H1 (cell line): ENCODE results near the gene CLEC3A. TPM values are rescaled to one million over a fixed set of nuclear protein-coding genes. Genes with fewer than 3 reads are reported as not detected.

Experiments used
- CTCF ChIA-PET: fragments of 300-600 bp; sonication (Branson Sonifier 250); formaldehyde crosslinking; loops from one replicate; lab custom pipeline; 2021; ENCODE audit not compliant: partially characterized antibody; lab: Charles Lee
- POLR2A ChIA-PET: fragments of 300-600 bp; sonication (Branson Sonifier 250); formaldehyde crosslinking; loops from one replicate; lab custom pipeline; 2021; ENCODE audit warnings: inconsistent platforms; ENCODE audit not compliant: partially characterized antibody; lab: Charles Lee
- DNase-seq, 2 experiments: peaks; one replicate each; pipeline versions ENCODE4 v3.0.0 to v3.0.0-alpha.2; 2010 to 2022; ENCODE audit warnings: low spot score in 2 of 2, low read depth in 1 of 2, mixed read lengths in 1 of 2
- FAIRE-seq: peaks from 2 replicates; lab custom pipeline; 2011; peaks lifted over from hg19 to GRCh38; lab: Jason Lieb, UNC
- H2AFZ ChIP-seq: 2 replicates; pipeline ENCODE4 v1.8.1; 2012; ENCODE audit warnings: low read length, inconsistent platforms
- H2AK5ac ChIP-seq: 2 replicates; pipeline ENCODE4 v1.6.1; 2013; ENCODE audit warnings: low read depth, low read length
- H2BK120ac ChIP-seq: replicated peaks from 2 replicates; pipeline ENCODE3; 2013; ENCODE audit warnings: low read depth, low read length, inconsistent platforms
- H2BK12ac ChIP-seq: 2 replicates; pipeline ENCODE4 v1.6.1; 2013; ENCODE audit warnings: low read depth, low read length
- H2BK15ac ChIP-seq: 2 replicates; pipeline ENCODE4 v1.6.1; 2013; ENCODE audit warnings: low read length
- H2BK20ac ChIP-seq: 2 replicates; pipeline ENCODE4 v1.6.1; 2013; ENCODE audit warnings: low read length
- H2BK5ac ChIP-seq: 2 replicates; pipeline ENCODE4 v1.6.1; 2013; ENCODE audit warnings: low read depth, low read length
- H3K14ac ChIP-seq: 2 replicates; pipeline ENCODE4 v1.6.1; 2013; ENCODE audit warnings: inconsistent platforms; ENCODE audit not compliant: insufficient read length
- H3K18ac ChIP-seq: 2 replicates; pipeline ENCODE4 v1.6.1; 2013; ENCODE audit warnings: low read length; ENCODE audit errors: extremely low read depth
- H3K23ac ChIP-seq: 2 replicates; pipeline ENCODE4 v1.6.1; 2013; ENCODE audit warnings: inconsistent platforms; ENCODE audit not compliant: insufficient read length
- H3K23me2 ChIP-seq: 2 replicates; pipeline ENCODE4 v1.6.1; 2013; ENCODE audit warnings: low read depth, low read length
- H3K27ac ChIP-seq: 2 replicates; pipeline ENCODE4 v1.6.1; 2011; ENCODE audit warnings: low read depth, low read length, inconsistent platforms
- H3K27me3 ChIP-seq, 4 experiments: replicated peaks in 1 of 4; 1 replicate in 1 of 4; 2 replicates in 3 of 4; pipeline versions ENCODE4 v1.6.1 to v1.8.1; 2011 to 2013; ENCODE audit warnings: low read length in 3 of 4, mild to moderate bottlenecking in 3 of 4, inconsistent platforms in 2 of 4, mixed read lengths in 2 of 4, moderate library complexity in 1 of 4; ENCODE audit not compliant: control insufficient read depth in 3 of 4, insufficient read depth in 3 of 4; ENCODE audit errors: extremely low read depth in 1 of 4
- H3K36me3 ChIP-seq, 4 experiments: 2 replicates each; pipeline versions ENCODE4 v1.6.1 to v1.8.1; 2011 to 2013; ENCODE audit warnings: mild to moderate bottlenecking in 4 of 4, low read length in 3 of 4, moderate library complexity in 2 of 4, control low read depth in 1 of 4, inconsistent platforms in 1 of 4; ENCODE audit not compliant: insufficient read depth in 4 of 4, control insufficient read depth in 2 of 4
- H3K4ac ChIP-seq: replicated peaks from 2 replicates; pipeline ENCODE3; 2013; ENCODE audit warnings: low read length, low read depth, mixed read lengths, inconsistent platforms; ENCODE audit not compliant: insufficient read length
- H3K4me1 ChIP-seq, 4 experiments: replicated peaks in 1 of 4; 1 replicate in 1 of 4; 2 replicates in 3 of 4; pipeline versions ENCODE4 v1.6.1 to v1.8.1; 2011 to 2013; ENCODE audit warnings: low read length in 3 of 4, inconsistent platforms in 2 of 4, mixed read lengths in 1 of 4; ENCODE audit not compliant: insufficient read depth in 4 of 4, control insufficient read depth in 3 of 4
- H3K4me2 ChIP-seq, 2 experiments: 2 replicates each; pipeline versions ENCODE4 v1.6.1 to v1.8.1; 2011 to 2013; ENCODE audit warnings: low read depth in 2 of 2, low read length in 2 of 2, control low read depth in 1 of 2, inconsistent platforms in 1 of 2, mild to moderate bottlenecking in 1 of 2; ENCODE audit not compliant: insufficient read depth in 1 of 2
- H3K4me3 ChIP-seq, 4 experiments: fragments of 200-600, 300-600 bp in 1 of 4; sonication (generic), shearing (Covaris generic), sonication (Bioruptor Twin) in 1 of 4; 2 replicates each; pipeline versions ENCODE4 v1.5.1 to v1.8.1; 2011 to 2016; ENCODE audit warnings: low read length in 4 of 4, low read depth in 3 of 4, control low read depth in 2 of 4, inconsistent platforms in 2 of 4, mild to moderate bottlenecking in 2 of 4, mixed read lengths in 1 of 4, moderate library complexity in 1 of 4; ENCODE audit not compliant: insufficient read depth in 2 of 4; ENCODE audit errors: extremely low read depth in 1 of 4
- H3K56ac ChIP-seq: replicated peaks from 2 replicates; pipeline ENCODE3; 2013; ENCODE audit warnings: low read depth, mild to moderate bottlenecking, mixed read lengths, low read length, inconsistent platforms; ENCODE audit not compliant: insufficient read length
- H3K79me1 ChIP-seq: 2 replicates; pipeline ENCODE4 v1.6.1; 2013; ENCODE audit warnings: low read depth, low read length, control low read depth
- H3K79me2 ChIP-seq, 2 experiments: 2 replicates each; pipeline versions ENCODE4 v1.6.1 to v1.8.1; 2012 to 2013; ENCODE audit warnings: low read length in 2 of 2, mild to moderate bottlenecking in 2 of 2, inconsistent platforms in 1 of 2; ENCODE audit not compliant: insufficient read depth in 2 of 2, control insufficient read depth in 1 of 2
- H3K9ac ChIP-seq, 4 experiments: replicated peaks in 1 of 4; 1 replicate in 1 of 4; 2 replicates in 3 of 4; pipeline versions ENCODE4 v1.6.1 to v1.8.1; 2011 to 2013; ENCODE audit warnings: low read depth in 3 of 4, low read length in 3 of 4, control low read depth in 2 of 4, mild to moderate bottlenecking in 2 of 4, moderate library complexity in 2 of 4, inconsistent platforms in 1 of 4; ENCODE audit errors: extremely low read depth in 1 of 4
- H3K9me3 ChIP-seq, 2 experiments: 2 replicates each; pipeline versions ENCODE4 v1.6.1 to v1.8.1; 2012 to 2013; ENCODE audit warnings: mild to moderate bottlenecking in 2 of 2, moderate library complexity in 2 of 2, control low read depth in 1 of 2, inconsistent platforms in 1 of 2, low read depth in 1 of 2, low read length in 1 of 2, mixed read lengths in 1 of 2; ENCODE audit not compliant: insufficient read depth in 2 of 2
- H4K20me1 ChIP-seq, 2 experiments: replicated peaks in 1 of 2; 2 replicates each; pipeline versions ENCODE3 to v1.8.1; 2011 to 2013; ENCODE audit warnings: inconsistent platforms in 2 of 2, low read length in 2 of 2, mild to moderate bottlenecking in 1 of 2; ENCODE audit not compliant: insufficient read depth in 2 of 2, control insufficient read depth in 1 of 2
- H4K5ac ChIP-seq: 2 replicates; pipeline ENCODE4 v1.6.1; 2013; ENCODE audit warnings: low read length, low read depth, mixed read lengths, inconsistent platforms; ENCODE audit not compliant: insufficient read length
- H4K8ac ChIP-seq: 2 replicates; pipeline ENCODE4 v1.8.0; 2013; ENCODE audit warnings: mild to moderate bottlenecking, moderate library complexity, low read length, inconsistent platforms; ENCODE audit not compliant: insufficient read depth; ENCODE audit errors: extremely low read depth
- H4K91ac ChIP-seq: replicated peaks from 2 replicates; pipeline ENCODE3; 2013; ENCODE audit warnings: low read length, mixed read lengths, inconsistent platforms; ENCODE audit not compliant: insufficient read length
- CREB1 ChIP-seq: IDR thresholded peaks from 2 replicates; pipeline ENCODE4 v1.6.1; 2012; ENCODE audit warnings: inconsistent platforms
- EZH2 ChIP-seq: fragments of 200-600 bp; sonication (generic); IDR thresholded peaks from 2 replicates; pipeline ENCODE4 v1.7.1; 2012; ENCODE audit warnings: low read depth, mild to moderate bottlenecking, moderate library complexity, low read length, inconsistent platforms; ENCODE audit not compliant: severe bottlenecking
- NRF1 ChIP-seq: IDR thresholded peaks from 2 replicates; pipeline ENCODE4 v1.6.1; 2011; ENCODE audit warnings: mild to moderate bottlenecking, low read depth, low read length, improper control_type of control experiment
- RFX5 ChIP-seq: IDR thresholded peaks from 2 replicates; pipeline ENCODE4 v1.6.1; 2011; ENCODE audit warnings: low read depth, low read length, improper control_type of control experiment, borderline replicate concordance
- SP1 ChIP-seq: IDR thresholded peaks from 2 replicates; pipeline ENCODE4 v1.6.1; 2011; ENCODE audit warnings: low read depth, low read length
- WGBS, 2 experiments: shearing (Covaris generic) in 1 of 2; methylation state at CpG; one replicate each; pipeline versions ENCODE4 v1.1.6 to v1.1.7; 2013 to 2015; ENCODE audit warnings: low lambda C conversion rate in 2 of 2, mixed read lengths in 2 of 2, inconsistent platforms in 1 of 2, low coverage in 1 of 2, missing lambda C conversion rate in 1 of 2; ENCODE audit not compliant: insufficient replicate concordance in 2 of 2, insufficient coverage in 1 of 2, insufficient read length in 1 of 2; ENCODE audit errors: extremely low coverage in 1 of 2, missing lambda C conversion rate in 1 of 2; 5-methylcytosine and 5-hydroxymethylcytosine counted together
- polyA plus RNA-seq, 7 experiments: library from polyadenylated mRNA; depleted of rRNA in 3 of 7; stranded (reverse) in 5 of 7; unstranded in 2 of 7; fragments of >200 nt in 5 of 7; fragments of 200-250 nt in 2 of 7; gene quantifications; 1 replicate in 5 of 7; 2 replicates in 1 of 7; 4 replicates in 1 of 7; pipeline versions ENCODE4 v1.2.1 to v1.2.3, GENCODE V29; 2011 to 2013; ENCODE audit warnings: missing spikeins in 2 of 7, mixed read lengths in 2 of 7
- total RNA-seq: library from RNA; stranded (reverse); fragmentation: NEBNext Ultra II Directional; extraction: Animal tissue kit (Norgen Biotek cat#: 25700); gene quantifications from 2 replicates; pipeline ENCODE4 v1.2.1, GENCODE V29; 2021

Gene CLEC3A
- total and polyA plus RNA-seq, 2 of the 8 experiments (the other 6 are each of a cell fraction or from before 2014, with no cell fraction given) = not detected

DNA sequence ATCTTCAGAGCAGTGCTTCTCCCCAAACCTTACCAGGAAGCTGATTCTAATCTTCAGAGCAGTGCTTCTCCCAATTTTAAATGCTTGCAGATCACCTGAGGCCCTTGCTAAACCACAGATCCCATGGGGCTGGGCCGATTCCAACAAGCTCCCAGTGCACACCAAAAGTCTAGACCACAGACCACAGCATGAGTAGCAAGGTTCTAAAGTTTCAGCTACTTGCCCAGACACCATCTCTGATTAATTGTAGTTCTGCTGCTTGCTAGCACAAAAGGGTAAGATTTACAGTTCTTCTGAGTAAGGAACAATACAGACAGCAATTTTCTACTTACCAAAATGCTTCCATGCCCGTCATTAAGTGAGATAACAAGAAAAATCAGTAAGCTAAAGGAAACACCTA lies 12.2 kb downstream of the CLEC3A start:
- Histone ChIP-seq H3K27me3 (no peaks in the 10 kb centered on the region; a peak in 1 of 7 replicates), H3K9ac (no peak overlapping the region), H2BK15ac (no peak overlapping the region), H2BK5ac (no peak overlapping the region), H3K79me1 (no peaks in the 10 kb centered on the region), H4K5ac (no peak overlapping the region), H2AK5ac (no peak overlapping the region), H3K79me2 (no peaks in the 10 kb centered on the region), H2BK12ac (no peak overlapping the region), H3K9me3 (no peaks in the 10 kb centered on the region), H3K4me1 (no peaks in the 10 kb centered on the region), H3K56ac (no peak overlapping the region), H4K20me1 (no peaks in the 10 kb centered on the region), H3K23ac (no peak overlapping the region), H2BK20ac (no peak overlapping the region), H3K14ac (no peak overlapping the region), H3K27ac (no peak overlapping the region), H4K91ac (no peak overlapping the region), H4K8ac (no peak overlapping the region), H3K23me2 (no peaks in the 10 kb centered on the region), H3K4ac (no peak overlapping the region), H2BK120ac (no peak overlapping the region), H2AFZ (no peak overlapping the region), H3K36me3 (no peaks in the 10 kb centered on the region), H3K4me2 (no peak overlapping the region), H3K18ac (no peak overlapping the region), H3K4me3 (no peak overlapping the region)
- DNase-seq (no peak), FAIRE-seq (no peak)
- ChIA-PET POLR2A (interaction anchor here (0.9 kb wide), 1 partner anchor 9 kb away, joined by 3 read pairs; no protein-coding TSS in a partner anchor), CTCF (interaction anchor here (0.9 to 1.5 kb wide), 5 partner anchors 8 to 374 kb away, joined by 3 to 6 read pairs (median 4); no protein-coding TSS in a partner anchor)
- 78% methylated on average over 2 of the region's 2 CpGs; no CpG with 5 or more reads in 1 of the 2 experiments for WGBS, 2 experiments
- TF ChIP-seq SP1 = no peak
- no peak for TF ChIP-seq RFX5
- TF ChIP-seq CREB1 = no peak
- TF ChIP-seq EZH2 = no peak
- no peak for TF ChIP-seq NRF1
